Measurements from ENCODE around the gene PTDSS2.

The PTDSS2 gene

DNA sequence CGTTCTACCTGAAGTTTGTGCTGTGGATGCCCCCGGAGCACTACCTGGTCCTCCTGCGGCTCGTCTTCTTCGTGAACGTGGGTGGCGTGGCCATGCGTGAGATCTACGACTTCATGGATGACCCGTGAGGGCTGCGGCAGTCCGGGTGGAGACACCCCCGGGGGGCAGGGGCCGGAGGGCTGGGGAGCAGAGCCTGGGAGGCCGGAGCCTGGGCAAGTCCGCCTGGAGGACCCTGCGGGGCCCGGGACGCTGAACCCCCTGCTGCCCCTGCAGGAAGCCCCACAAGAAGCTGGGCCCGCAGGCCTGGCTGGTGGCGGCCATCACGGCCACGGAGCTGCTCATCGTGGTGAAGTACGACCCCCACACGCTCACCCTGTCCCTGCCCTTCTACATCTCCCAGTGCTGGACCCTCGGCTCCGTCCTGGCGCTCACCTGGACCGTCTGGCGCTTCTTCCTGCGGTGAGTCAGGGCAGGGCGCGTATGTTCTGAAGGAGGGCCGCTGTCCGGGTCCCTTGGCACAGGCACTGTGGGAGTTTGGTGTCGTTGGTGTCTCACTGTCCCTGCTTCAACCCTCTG is 39.6 kb downstream of the PTDSS2 start:
- DNase-seq (ENCODE audit: extremely low read depth, insufficient read length): no peak
- TF ChIP-seq CTCF (IDR thresholded peaks at IDR 0.05; ENCODE audit: insufficient read depth, low read length, poor library complexity, severe bottlenecking): no peak
- Histone ChIP-seq H3K36me3 (ENCODE audit: control insufficient read depth, insufficient read depth, low read length) (peaks cover 14% of the 10 kb centered on the region), H3K4me3 (replicated peaks; ENCODE audit: low read depth, low read length) (no peak overlapping the region), H3K27me3 (replicated peaks; ENCODE audit: control insufficient read depth, insufficient read depth, low read length) (no peaks in the 10 kb centered on the region)

DNA sequence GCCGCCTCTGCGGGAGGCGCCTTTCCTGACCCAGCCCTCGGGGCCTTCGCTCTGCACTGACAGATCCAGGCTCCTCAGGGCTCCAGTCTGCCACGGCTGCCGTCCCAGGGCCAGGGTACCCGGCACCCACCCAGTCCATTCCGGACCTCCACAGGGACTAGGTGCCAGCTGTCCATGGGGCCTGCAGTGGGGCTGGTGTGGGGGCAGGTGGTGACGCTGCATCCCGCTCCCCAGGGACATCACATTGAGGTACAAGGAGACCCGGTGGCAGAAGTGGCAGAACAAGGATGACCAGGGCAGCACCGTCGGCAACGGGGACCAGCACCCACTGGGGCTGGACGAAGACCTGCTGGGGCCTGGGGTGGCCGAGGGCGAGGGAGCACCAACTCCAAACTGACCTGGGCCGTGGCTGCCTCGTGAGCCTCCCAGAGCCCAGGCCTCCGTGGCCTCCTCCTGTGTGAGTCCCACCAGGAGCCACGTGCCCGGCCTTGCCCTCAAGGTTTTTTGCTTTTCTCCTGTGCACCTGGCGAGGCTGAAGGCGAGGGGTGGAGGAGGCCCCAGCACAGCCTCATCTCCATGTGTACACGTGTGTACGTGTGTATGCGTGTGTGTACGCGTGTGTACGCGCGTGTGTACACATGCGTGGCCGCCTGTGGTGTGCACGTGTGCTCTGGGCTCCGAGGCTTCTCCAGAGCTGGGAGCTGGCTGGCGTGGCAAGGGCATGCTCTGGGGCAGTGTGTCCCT is 40.3 kb downstream of the PTDSS2 start:
- no peak for DNase-seq (ENCODE audit: extremely low read depth, insufficient read length)
- Histone ChIP-seq H3K4me3 (replicated peaks; ENCODE audit: low read depth, low read length) (no peak overlapping the region), H3K27me3 (replicated peaks; ENCODE audit: control insufficient read depth, insufficient read depth, low read length) (no peaks in the 10 kb centered on the region), H3K36me3 (ENCODE audit: control insufficient read depth, insufficient read depth, low read length) (peaks cover 16% of the 10 kb centered on the region)
- no peak for TF ChIP-seq CTCF (IDR thresholded peaks at IDR 0.05; ENCODE audit: insufficient read depth, low read length, poor library complexity, severe bottlenecking)

- DNase-seq (ENCODE audit: extremely low read depth, insufficient read length): no peak
- no peak for TF ChIP-seq CTCF (IDR thresholded peaks at IDR 0.05; ENCODE audit: insufficient read depth, low read length, poor library complexity, severe bottlenecking)
- Histone ChIP-seq H3K36me3 (ENCODE audit: control insufficient read depth, insufficient read depth, low read length) (peaks cover 16% of the 10 kb centered on the region), H3K27me3 (replicated peaks; ENCODE audit: control insufficient read depth, insufficient read depth, low read length) (no peaks in the 10 kb centered on the region), H3K4me3 (replicated peaks; ENCODE audit: low read depth, low read length) (no peak overlapping the region)
Measured at GRCh38 chr11:490930-491260, 40.8 kb downstream of the PTDSS2 start.

GRCh38 chr11:491358-491757 is 41.3 kb downstream of the PTDSS2 start:
- Histone ChIP-seq H3K36me3 (ENCODE audit: control insufficient read depth, insufficient read depth, low read length) (peaks cover 16% of the 10 kb centered on the region), H3K4me3 (replicated peaks; ENCODE audit: low read depth, low read length) (no peak overlapping the region), H3K27me3 (replicated peaks; ENCODE audit: control insufficient read depth, insufficient read depth, low read length) (no peaks in the 10 kb centered on the region)
- DNase-seq (ENCODE audit: extremely low read depth, insufficient read length): no peak
- TF ChIP-seq CTCF (IDR thresholded peaks at IDR 0.05; ENCODE audit: insufficient read depth, low read length, poor library complexity, severe bottlenecking): no peak

DNA sequence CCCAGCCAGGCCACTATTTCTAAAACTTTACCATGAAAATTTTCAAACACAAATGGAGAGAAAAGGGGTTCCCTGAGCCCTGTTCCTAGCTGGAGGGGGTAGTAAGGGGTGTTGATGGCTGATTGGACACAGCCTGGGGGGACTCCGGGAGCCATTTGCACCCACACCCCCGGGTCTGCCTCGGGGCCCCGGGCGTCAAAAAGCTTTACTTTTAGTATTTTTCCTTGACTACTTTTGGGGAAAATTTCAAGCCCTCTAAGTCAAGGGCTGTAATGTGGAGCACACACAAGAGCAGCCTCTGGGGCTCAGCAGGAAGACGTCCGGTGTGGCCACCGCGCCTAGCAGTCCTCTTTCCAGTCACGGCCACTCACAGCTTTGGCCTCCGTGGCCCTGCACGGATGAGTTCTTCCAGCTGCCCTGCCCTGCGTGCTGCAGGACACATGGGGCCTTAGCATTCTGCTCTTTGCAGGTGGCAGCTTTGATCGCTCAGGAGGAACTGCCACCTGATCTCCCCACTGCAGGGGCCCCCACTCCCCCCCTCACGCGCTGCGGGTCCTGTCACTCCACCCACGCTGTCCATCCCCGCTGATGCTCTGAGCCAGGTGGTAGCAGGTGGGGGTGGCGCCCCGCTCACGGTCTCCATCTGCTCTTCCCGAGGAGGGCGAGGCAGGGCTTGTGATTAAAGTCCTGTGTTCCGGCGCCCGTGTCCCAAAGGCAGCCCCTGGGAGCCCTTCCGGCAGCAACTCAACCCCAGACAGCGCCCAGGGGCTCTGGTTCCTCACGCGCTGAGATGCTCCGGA is 42.5 kb downstream of the PTDSS2 start:
- TF ChIP-seq CTCF (IDR thresholded peaks at IDR 0.05; ENCODE audit: insufficient read depth, low read length, poor library complexity, severe bottlenecking): no peak

More for the DNA sequence above, 42.5 kb downstream of the PTDSS2 start:
- H3K36me3 ChIP-seq (ENCODE audit: control insufficient read depth, insufficient read depth, low read length): peaks cover 24% of the 10 kb centered on the region
- DNase-seq (ENCODE audit: extremely low read depth, insufficient read length): no peak
- no peak overlapping the region for H3K4me3 ChIP-seq (replicated peaks; ENCODE audit: low read depth, low read length)
- H3K27me3 ChIP-seq (replicated peaks; ENCODE audit: control insufficient read depth, insufficient read depth, low read length): no peaks in the 10 kb centered on the region
